HEK293 (cell line): ENCODE data around the gene MRO.

Source experiments
- CTCF ChIA-PET: fragments of 350-600 bp; formaldehyde crosslinking; extraction: SDS; loops from one replicate; lab custom pipeline; 2021; ENCODE audit warnings: antibody characterized with exemption; lab: Yijun Ruan, JAX
- POLR2A ChIA-PET: fragments of 300-600 bp; formaldehyde crosslinking; extraction: SDS; loops from one replicate; lab custom pipeline; 2020; ENCODE audit warnings: antibody characterized with exemption, inconsistent platforms; lab: Yijun Ruan, JAX
- H3K27ac ChIP-seq: fragments of 200-500 bp; sonication (Bioruptor generic); 2 replicates; pipeline ENCODE4 v1.5.1; 2014; ENCODE audit warnings: low read depth, low read length, control low read depth, inconsistent platforms; ENCODE audit errors: extremely low read depth
- H3K36me3 ChIP-seq, 2 experiments: fragments of 200-500 bp in 1 of 2; sonication (Bioruptor generic) in 1 of 2; 1 replicate in 1 of 2; 2 replicates in 1 of 2; pipeline ENCODE4 v1.5.1; 2014 to 2017; ENCODE audit warnings: inconsistent platforms in 2 of 2, low read length in 2 of 2; ENCODE audit not compliant: control insufficient read depth in 2 of 2, insufficient read depth in 1 of 2
- H3K4me1 ChIP-seq: fragments of 200-500 bp; sonication (Bioruptor generic); 2 replicates; pipeline ENCODE4 v1.5.1; 2014; ENCODE audit warnings: mild to moderate bottlenecking, low read length, inconsistent platforms; ENCODE audit not compliant: control insufficient read depth, insufficient read depth
- H3K4me3 ChIP-seq: 2 replicates; pipeline ENCODE4 v1.5.1; 2011; ENCODE audit warnings: low read depth, mild to moderate bottlenecking, control low read depth, low read length, moderate library complexity
- H3K9me3 ChIP-seq: fragments of 200-500 bp; sonication (Bioruptor generic); 2 replicates; pipeline ENCODE4 v1.5.1; 2014; ENCODE audit warnings: low read depth, low read length, inconsistent platforms; ENCODE audit not compliant: control insufficient read depth, insufficient read depth
- IKZF3 ChIP-seq: fragments of 450-650 bp; IDR thresholded peaks from 2 replicates; pipeline ENCODE4 v1.5.0; 2018; ENCODE audit warnings: missing biosample characterization, mild to moderate bottlenecking, missing genetic modification characterization, moderate library complexity
- KLF8 ChIP-seq: fragments of 450-650 bp; formaldehyde crosslinking; IDR thresholded peaks from 2 replicates; pipeline ENCODE4 v1.5.1; 2016; ENCODE audit warnings: missing biosample characterization, missing genetic modification characterization
- SETDB1 ChIP-seq: IDR thresholded peaks from one replicate; pipeline ENCODE4 v1.6.1; 2017; ENCODE audit warnings: mild to moderate bottlenecking, low read length, moderate library complexity, mixed read lengths; ENCODE audit not compliant: insufficient read length
- SP2 ChIP-seq: fragments of 450-650 bp; formaldehyde crosslinking; IDR thresholded peaks from 2 replicates; pipeline ENCODE4 v1.5.1; 2016; ENCODE audit warnings: missing biosample characterization, missing genetic modification characterization
- ZBTB11 ChIP-seq: fragments of 450-650 bp; formaldehyde crosslinking; conservative IDR thresholded peaks from 2 replicates; pipeline ENCODE4 v1.5.1; 2016; ENCODE audit warnings: low read depth, missing biosample characterization, missing genetic modification characterization
- ZEB2 ChIP-seq: fragments of 450-650 bp; formaldehyde crosslinking; IDR thresholded peaks from 2 replicates; pipeline ENCODE4 v1.5.1; 2016; ENCODE audit warnings: missing biosample characterization, missing genetic modification characterization
- ZFP69B ChIP-seq: fragments of 450-650 bp; formaldehyde crosslinking; IDR thresholded peaks from 2 replicates; pipeline ENCODE4 v1.5.1; 2016; ENCODE audit warnings: missing biosample characterization, missing genetic modification characterization
- ZNF112 ChIP-seq: fragments of 450-650 bp; formaldehyde crosslinking; IDR thresholded peaks from 2 replicates; pipeline ENCODE4 v1.5.0; 2017; ENCODE audit warnings: missing biosample characterization, missing genetic modification characterization
- ZNF140 ChIP-seq: fragments of 450-650 bp; formaldehyde crosslinking; IDR thresholded peaks from 2 replicates; pipeline ENCODE4 v1.5.1; 2016; ENCODE audit warnings: missing biosample characterization, missing genetic modification characterization
- ZNF148 ChIP-seq: fragments of 450-650 bp; formaldehyde crosslinking; IDR thresholded peaks from 2 replicates; pipeline ENCODE4 v1.5.0; 2017; ENCODE audit warnings: missing biosample characterization, missing genetic modification characterization, borderline replicate concordance
- ZNF2 ChIP-seq: fragments of 450-650 bp; formaldehyde crosslinking; IDR thresholded peaks from 2 replicates; pipeline ENCODE4 v1.5.1; 2016; ENCODE audit warnings: missing biosample characterization, missing genetic modification characterization
- ZNF239 ChIP-seq: fragments of 450-650 bp; formaldehyde crosslinking; IDR thresholded peaks from 2 replicates; pipeline ENCODE4 v1.5.1; 2016; ENCODE audit warnings: missing biosample characterization, missing genetic modification characterization
- ZNF248 ChIP-seq: fragments of 450-650 bp; formaldehyde crosslinking; IDR thresholded peaks from 2 replicates; pipeline ENCODE4 v1.5.1; 2017; ENCODE audit warnings: missing biosample characterization, missing genetic modification characterization
- ZNF280C ChIP-seq: fragments of 450-650 bp; formaldehyde crosslinking; IDR thresholded peaks from 2 replicates; pipeline ENCODE4 v1.5.1; 2016; ENCODE audit warnings: missing biosample characterization, missing genetic modification characterization
- ZNF350 ChIP-seq: fragments of 450-650 bp; formaldehyde crosslinking; IDR thresholded peaks from 2 replicates; pipeline ENCODE4 v1.5.0; 2017; ENCODE audit warnings: missing biosample characterization, mild to moderate bottlenecking, missing genetic modification characterization
- ZNF48 ChIP-seq: fragments of 450-650 bp; formaldehyde crosslinking; IDR thresholded peaks from 2 replicates; pipeline ENCODE4 v1.5.1; 2016; ENCODE audit warnings: missing biosample characterization, missing genetic modification characterization
- ZNF521 ChIP-seq: fragments of 450-650 bp; formaldehyde crosslinking; IDR thresholded peaks from 2 replicates; pipeline ENCODE4 v1.5.1; 2017; ENCODE audit warnings: missing biosample characterization, mild to moderate bottlenecking, missing genetic modification characterization
- ZNF561 ChIP-seq: fragments of 450-650 bp; IDR thresholded peaks from 2 replicates; pipeline ENCODE4 v1.5.1; 2018; ENCODE audit warnings: missing biosample characterization, missing genetic modification characterization, borderline replicate concordance
- ZNF610 ChIP-seq: fragments of 450-650 bp; formaldehyde crosslinking; IDR thresholded peaks from 2 replicates; pipeline ENCODE4 v1.5.1; 2016; ENCODE audit warnings: missing biosample characterization, missing genetic modification characterization, borderline replicate concordance
- ZNF645 ChIP-seq: fragments of 450-650 bp; formaldehyde crosslinking; IDR thresholded peaks from 2 replicates; pipeline ENCODE4; 2016; ENCODE audit warnings: missing biosample characterization, missing genetic modification characterization
- ZNF677 ChIP-seq: fragments of 450-650 bp; IDR thresholded peaks from 2 replicates; pipeline ENCODE4 v1.5.0; 2018; ENCODE audit warnings: missing biosample characterization, mild to moderate bottlenecking, missing genetic modification characterization, moderate library complexity
- ZNF704 ChIP-seq: fragments of 450-650 bp; formaldehyde crosslinking; IDR thresholded peaks from 2 replicates; pipeline ENCODE4 v1.5.1; 2016; ENCODE audit warnings: missing biosample characterization, missing genetic modification characterization
- ZNF707 ChIP-seq: fragments of 450-650 bp; formaldehyde crosslinking; IDR thresholded peaks from 2 replicates; pipeline ENCODE4 v1.5.1; 2016; ENCODE audit warnings: missing biosample characterization, missing genetic modification characterization
- ZNF76 ChIP-seq: fragments of 450-650 bp; formaldehyde crosslinking; IDR thresholded peaks from 2 replicates; pipeline ENCODE4; 2016; ENCODE audit warnings: low read depth, missing biosample characterization, missing genetic modification characterization, borderline replicate concordance
- ZNF777 ChIP-seq: fragments of 450-650 bp; formaldehyde crosslinking; IDR thresholded peaks from 2 replicates; pipeline ENCODE4 v1.5.1; 2017; ENCODE audit warnings: missing biosample characterization, missing genetic modification characterization, borderline replicate concordance
- ZNF791 ChIP-seq: fragments of 450-650 bp; formaldehyde crosslinking; IDR thresholded peaks from 2 replicates; pipeline ENCODE4 v1.5.1; 2016; ENCODE audit warnings: missing biosample characterization, missing genetic modification characterization
- ZXDB ChIP-seq: fragments of 450-650 bp; formaldehyde crosslinking; IDR thresholded peaks from 2 replicates; pipeline ENCODE4 v1.5.1; 2016; ENCODE audit warnings: missing biosample characterization, missing genetic modification characterization

MRO gene

GRCh38 chr18:50748243-50749229 lies 71.3 kb downstream of the MRO start:
- CTCF ChIA-PET = interaction anchor here (0.5 to 0.6 kb wide), 2 partner anchors 220 to 319 kb away, joined by 3 to 9 read pairs; no protein-coding TSS in a partner anchor
- H3K4me3 ChIP-seq = no peak overlapping the region
- POLR2A ChIA-PET = interaction anchor here (0.6 kb wide), 1 partner anchor 52 kb away, joined by 4 read pairs; no protein-coding TSS in a partner anchor
- H3K9me3 ChIP-seq = no peaks in the 10 kb centered on the region
- H3K36me3 ChIP-seq = no peaks in the 10 kb centered on the region
- H3K27ac ChIP-seq = peak overlapping the region; percentile 74
- H3K4me1 ChIP-seq = peaks cover 2% of the 10 kb centered on the region; the same call in 1 of the 2 replicates
- peak; percentile 94 for TF ChIP-seq ZNF610 (tag by site-specific recombination)
- no peak for TF ChIP-seq ZNF48
- TF ChIP-seq ZNF561 (tag by site-specific recombination) = peak; percentile 83
- TF ChIP-seq ZNF280C (tag by site-specific recombination) = no peak
- TF ChIP-seq SP2 (tag by site-specific recombination) = peak; percentile 34; the same call in 1 of the 2 replicates
- TF ChIP-seq IKZF3 (tag by site-specific recombination) = peak; percentile 89
- TF ChIP-seq ZNF76 (tag by site-specific recombination) = no peak; the same call in 1 of the 2 replicates
- TF ChIP-seq ZNF677 = no peak; the same call in 1 of the 2 replicates
- TF ChIP-seq ZNF2 (tag by site-specific recombination) = no peak
- TF ChIP-seq ZNF707 (tag by site-specific recombination) = no peak
- TF ChIP-seq SETDB1 = peak; percentile 35
- no peak for TF ChIP-seq ZNF239 (tag by site-specific recombination)
- peak; percentile 81 for TF ChIP-seq ZXDB (tag by site-specific recombination)
- no peak for TF ChIP-seq KLF8 (tag by site-specific recombination)
- TF ChIP-seq ZNF140 = no peak
- no peak for TF ChIP-seq ZNF791
- no peak for TF ChIP-seq ZBTB11
- no peak for TF ChIP-seq ZNF248 (tag by site-specific recombination)
- no peak for TF ChIP-seq ZNF112 (tag by site-specific recombination)
- no peak for TF ChIP-seq ZNF645
- no peak for TF ChIP-seq ZNF704 (tag by site-specific recombination)
- TF ChIP-seq ZEB2 (tag by site-specific recombination) = peak; percentile 63; the same call in 1 of the 2 replicates
- no peak for TF ChIP-seq ZNF148
- no peak for TF ChIP-seq ZNF521
- no peak for TF ChIP-seq ZNF350 (tag by site-specific recombination)
- TF ChIP-seq ZNF777 (tag by site-specific recombination) = no peak
- TF ChIP-seq ZFP69B (tag by site-specific recombination) = 0 out of 2 replicates have a peak, but pooled peaks have one; percentile 44
